HepG2 (cell line): ENCODE measurements around the gene PIEZO1. TPM values are rescaled to one million over a fixed set of nuclear protein-coding genes. Genes with fewer than 3 reads are reported as not detected.

Experiments used
- DMAP1 ChIP-seq: IDR thresholded peaks from 2 replicates; pipeline ENCODE4 v1.6.1; 2016
- DMTF1 ChIP-seq: sonication (generic); formaldehyde crosslinking; IDR thresholded peaks from 2 replicates; pipeline ENCODE4 v1.4.0; 2020; ENCODE audit warnings: mild to moderate bottlenecking, missing genetic modification reagents
- FOXJ3 ChIP-seq: sonication (generic); formaldehyde crosslinking; IDR thresholded peaks from 2 replicates; pipeline ENCODE4 v1.4.0; 2020; ENCODE audit warnings: missing genetic modification reagents, mild to moderate bottlenecking, borderline replicate concordance
- GZF1 ChIP-seq: sonication (generic); formaldehyde crosslinking; IDR thresholded peaks from 2 replicates; pipeline ENCODE4 v1.5.1; 2020; ENCODE audit warnings: mild to moderate bottlenecking, missing genetic modification reagents
- HCFC1 ChIP-seq: fragments of 150-350 bp; IDR thresholded peaks from 2 replicates; pipeline ENCODE4 v1.6.1; 2014; ENCODE audit warnings: low read depth, low read length
- HOXA9 ChIP-seq: sonication (generic); formaldehyde crosslinking; IDR thresholded peaks from 2 replicates; pipeline ENCODE4 v1.8.1; 2022; ENCODE audit warnings: missing genetic modification reagents, mild to moderate bottlenecking, moderate library complexity, borderline replicate concordance
- YY1 ChIP-seq: IDR thresholded peaks from 2 replicates; pipeline ENCODE4 v1.6.1; 2011; ENCODE audit warnings: low read length, low read depth, moderate library complexity, mild to moderate bottlenecking; ENCODE audit not compliant: insufficient read depth, insufficient replicate concordance
- ZNF253 ChIP-seq: sonication (generic); formaldehyde crosslinking; IDR thresholded peaks from 2 replicates; pipeline ENCODE4 v1.8.0; 2022; ENCODE audit warnings: mild to moderate bottlenecking, missing genetic modification reagents, borderline replicate concordance
- ZNF562 ChIP-seq: sonication (generic); formaldehyde crosslinking; IDR thresholded peaks from 2 replicates; pipeline ENCODE4 v1.8.0; 2022; ENCODE audit warnings: missing genetic modification reagents, borderline replicate concordance
- ZNF605 ChIP-seq: sonication (generic); formaldehyde crosslinking; IDR thresholded peaks from 2 replicates; pipeline ENCODE4 v1.8.0; 2022; ENCODE audit warnings: mild to moderate bottlenecking, missing genetic modification reagents
- ZNF646 ChIP-seq: sonication (generic); formaldehyde crosslinking; IDR thresholded peaks from 2 replicates; pipeline ENCODE4 v1.9.0; 2021; ENCODE audit warnings: mild to moderate bottlenecking, missing genetic modification reagents
- ZNF782 ChIP-seq: sonication (generic); formaldehyde crosslinking; IDR thresholded peaks from 2 replicates; pipeline ENCODE4 v1.4.0; 2020; ENCODE audit warnings: missing genetic modification reagents, mild to moderate bottlenecking, borderline replicate concordance
- ZNF790 ChIP-seq: sonication (generic); formaldehyde crosslinking; IDR thresholded peaks from 2 replicates; pipeline ENCODE4 v1.8.0; 2022; ENCODE audit warnings: missing genetic modification reagents, mild to moderate bottlenecking, borderline replicate concordance
- ZSCAN12 ChIP-seq: sonication (generic); formaldehyde crosslinking; IDR thresholded peaks from 2 replicates; pipeline ENCODE4 v1.9.0; 2021; ENCODE audit warnings: mild to moderate bottlenecking, missing genetic modification reagents
- polyA plus RNA-seq, 8 experiments: library from polyadenylated mRNA; depleted of rRNA in 3 of 8; stranded (reverse) in 7 of 8; unstranded in 1 of 8; fragments of >200 nt; fragmentation: Illumina TruSeq in 4 of 8; extraction: Trizol in 4 of 8; gene quantifications; 2 replicates each; pipeline versions ENCODE4 v1.2.1 to v1.2.3, GENCODE V29; 2011 to 2016; ENCODE audit warnings: low read depth in 4 of 8, missing spikeins in 1 of 8, mixed read lengths in 1 of 8; ENCODE audit not compliant: insufficient read depth in 1 of 8
- total RNA-seq, 5 experiments: library from RNA; depleted of rRNA; stranded (reverse); fragments of >200 nt; fragmentation: Illumina TruSeq; extraction: Trizol; gene quantifications; 2 replicates each; pipeline ENCODE4 v1.2.3, GENCODE V29; 2016; ENCODE audit warnings: low read depth in 1 of 5
- TF ChIP-seq, protein P1 (sequence below), 2 experiments: fragments of 450-650 bp in 1 of 2; sonication (generic) in 1 of 2; formaldehyde crosslinking; IDR thresholded peaks; 2 replicates each; pipeline versions ENCODE4 v1.5.0 to v1.8.0; 2020 to 2022; ENCODE audit warnings: mild to moderate bottlenecking in 1 of 2, missing genetic modification reagents in 1 of 2

Gene PIEZO1
- total and polyA plus RNA-seq, 2 of the 13 experiments (the other 11 are each of a cell fraction or from before 2014, with no cell fraction given) = 67.9 to 85.0 TPM

DNA sequence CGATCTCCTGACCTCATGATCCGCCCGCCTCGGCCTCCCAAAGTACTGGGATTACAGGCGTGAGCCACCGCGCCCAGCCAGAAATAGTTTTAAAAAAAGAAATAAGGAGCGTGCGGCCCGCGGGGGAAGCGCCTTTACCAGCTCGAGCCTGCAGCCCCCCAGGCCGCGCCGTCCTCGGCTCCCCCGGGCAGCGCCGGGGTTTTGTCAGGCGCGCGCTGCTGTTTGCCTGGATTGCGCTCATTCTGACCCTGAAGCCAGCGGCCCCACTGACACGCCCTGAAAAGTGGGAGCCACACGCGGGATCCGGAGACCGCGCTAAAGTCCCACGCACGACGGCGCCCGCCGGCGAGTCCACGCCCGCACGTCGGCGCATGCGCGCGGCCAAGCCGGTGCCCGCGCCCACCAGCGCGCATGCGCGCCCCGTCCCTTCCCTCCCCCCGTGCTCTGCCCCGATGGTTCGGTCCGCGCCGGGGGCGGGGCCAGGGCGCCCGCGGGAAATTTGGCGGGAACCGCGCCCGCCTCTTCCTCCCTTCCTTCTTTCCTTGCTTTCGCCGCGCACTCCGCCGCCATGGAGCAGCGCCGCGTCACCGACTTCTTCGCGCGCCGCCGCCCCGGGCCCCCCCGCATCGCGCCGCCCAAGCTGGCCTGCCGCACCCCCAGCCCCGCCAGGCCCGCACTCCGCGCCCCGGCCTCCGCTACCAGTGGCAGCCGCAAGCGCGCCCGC, 18.4 kb upstream of the PIEZO1 start, which contains the start of gene CDT1 (continued):
- TF ChIP-seq ZNF646 (CRISPR knock-in tag) (no peak), ZSCAN12 (CRISPR knock-in tag) (peak; percentile 83; the same call in 1 of the 2 replicates), YY1 (peak; percentile 81), FOXJ3 (CRISPR knock-in tag) (no peak), DMAP1 (CRISPR knock-in tag) (peak; percentile 44; the same call in 1 of the 2 replicates), ZNF253 (0 out of 2 replicates have a peak, but pooled peaks have one; percentile 55), ZNF605 (peak; percentile 49; the same call in 1 of the 2 replicates), ZNF782 (peak; percentile 95), DMTF1 (CRISPR knock-in tag) (no peak), HOXA9 (CRISPR knock-in tag) (no peak), HCFC1 (peak; percentile 26; the same call in 1 of the 2 replicates), GZF1 (peak; percentile 92), ZNF562 (CRISPR knock-in tag) (no peak), ZNF790 (CRISPR knock-in tag) (peak; percentile 71; the same call in 1 of the 2 replicates)
- TF ChIP-seq, protein P1, sequence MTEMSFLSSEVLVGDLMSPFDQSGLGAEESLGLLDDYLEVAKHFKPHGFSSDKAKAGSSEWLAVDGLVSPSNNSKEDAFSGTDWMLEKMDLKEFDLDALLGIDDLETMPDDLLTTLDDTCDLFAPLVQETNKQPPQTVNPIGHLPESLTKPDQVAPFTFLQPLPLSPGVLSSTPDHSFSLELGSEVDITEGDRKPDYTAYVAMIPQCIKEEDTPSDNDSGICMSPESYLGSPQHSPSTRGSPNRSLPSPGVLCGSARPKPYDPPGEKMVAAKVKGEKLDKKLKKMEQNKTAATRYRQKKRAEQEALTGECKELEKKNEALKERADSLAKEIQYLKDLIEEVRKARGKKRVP (CRISPR knock-in tag; IDR thresholded peaks at IDR 0.05) = no peak
